ENCODE measurements around the gene ZNHIT1. TPM values are rescaled to one million over a fixed set of nuclear protein-coding genes. Genes with fewer than 3 reads are reported as not detected.
"Not testable (repeated sequence)": the region's sequence is repeated elsewhere in the genome, so short reads cannot be mapped to it uniquely, and the experiment has no call there.

The ZNHIT1 gene
- total RNA-seq, 1 donor from 2014 or later, result 50.1 TPM

DNA sequence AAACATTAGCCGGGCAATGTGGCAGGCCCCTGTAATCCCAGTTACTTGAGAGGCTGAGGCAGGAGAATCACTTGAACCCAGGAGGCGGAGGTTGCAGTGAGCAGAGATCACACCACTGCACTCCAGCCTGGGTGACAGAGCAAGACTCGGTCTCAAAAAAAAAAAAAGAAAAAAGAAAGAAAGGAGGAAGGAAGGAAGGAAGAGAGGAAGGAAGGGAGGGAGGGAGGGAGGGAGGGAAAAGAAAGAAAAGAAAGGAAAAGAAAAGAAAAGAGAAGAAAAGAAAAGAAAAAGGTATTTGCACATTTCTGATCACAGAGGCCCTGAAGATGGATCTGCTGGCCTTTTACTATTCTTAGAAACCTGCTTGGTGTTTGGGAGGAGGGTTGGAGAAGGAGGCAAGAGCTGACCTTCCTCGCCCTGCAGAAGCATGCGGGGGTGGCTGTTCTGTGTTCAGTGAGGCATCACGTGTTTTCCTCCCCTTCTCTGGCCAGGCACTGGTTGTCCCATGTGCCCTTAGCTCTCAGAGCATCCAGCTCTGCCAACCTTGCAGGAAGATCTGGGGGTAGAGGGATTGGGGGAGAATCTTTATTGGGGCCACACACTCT is 46.2 kb downstream of the ZNHIT1 start:
- peak; percentile 81 for DNase-seq (ENCODE audit: low spot score)
- intact Hi-C loops (cut with DNase I), result not testable (repeated sequence)

DNA sequence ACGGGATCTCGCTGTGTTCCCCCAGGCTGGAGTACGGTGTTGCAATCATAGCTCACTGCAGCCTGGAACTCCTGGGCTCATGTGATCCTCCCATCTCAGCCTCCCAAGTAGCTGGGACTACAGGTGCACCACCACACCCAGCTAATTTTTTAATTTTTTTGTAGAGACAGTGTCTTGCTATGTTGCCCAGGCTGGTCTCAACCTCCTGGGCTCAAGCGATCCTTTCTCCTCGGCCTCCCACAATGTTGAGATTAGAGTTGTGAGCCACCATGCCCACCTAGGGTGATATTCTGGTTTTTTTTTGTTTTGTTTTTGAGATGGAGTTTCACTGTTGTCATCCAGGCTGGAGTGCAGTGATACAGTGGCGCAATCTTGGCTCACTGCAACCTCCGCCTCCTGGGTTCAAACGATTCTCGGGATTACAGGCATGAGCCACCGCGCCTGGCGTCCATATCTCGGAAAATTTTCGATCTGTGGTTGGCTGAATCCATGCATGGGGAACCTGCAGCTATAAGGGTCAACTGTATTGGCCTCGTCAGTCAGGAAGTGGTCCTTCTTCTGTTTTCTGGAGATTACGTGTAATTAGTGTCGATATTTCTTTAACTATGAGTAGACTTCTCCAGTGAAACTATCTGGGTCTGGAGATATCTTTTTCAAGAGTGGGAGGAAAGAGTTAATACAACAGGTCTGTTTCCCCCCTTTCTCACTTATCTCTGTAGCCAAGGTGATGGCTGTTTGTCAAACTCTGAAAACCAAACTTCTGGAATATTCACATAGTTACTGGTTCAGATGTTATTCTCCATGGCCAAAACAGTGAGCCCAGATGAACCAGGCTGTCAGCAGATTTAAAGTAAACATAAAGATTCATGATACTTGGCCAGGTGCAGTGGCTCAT is 47.9 kb downstream of the ZNHIT1 start:
- intact Hi-C loops (cut with DNase I), result no loop called here
- no peak for DNase-seq (ENCODE audit: low spot score)

GRCh38 chr7:101269664-101270063 is 51.7 kb downstream of the ZNHIT1 start:
- intact Hi-C loops (cut with DNase I), result no loop called here
- no peak for DNase-seq (ENCODE audit: low spot score)

DNA sequence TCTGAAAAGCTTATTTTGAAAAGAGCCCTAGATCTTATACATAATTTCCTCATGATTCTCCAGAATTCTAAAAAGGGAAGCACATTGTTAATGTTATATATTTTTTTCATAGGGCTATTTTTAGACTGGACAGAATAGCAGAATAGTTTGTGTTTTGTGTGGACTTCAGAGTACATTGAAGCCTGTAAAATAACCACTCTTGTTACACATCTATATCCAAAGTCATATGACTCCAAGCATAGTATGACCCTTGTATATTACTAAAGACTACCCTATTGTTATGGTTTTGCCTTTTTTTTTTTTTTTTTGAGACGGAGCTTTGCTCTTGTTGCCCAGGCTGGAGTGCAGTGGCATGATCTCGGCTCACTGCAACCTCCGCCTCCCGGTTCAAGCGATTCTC is 53.1 kb downstream of the ZNHIT1 start:
- no peak for DNase-seq (ENCODE audit: low spot score)
- intact Hi-C loops (cut with DNase I), result no loop called here

GRCh38 chr7:101273206-101273605 is 55.2 kb downstream of the ZNHIT1 start:
- intact Hi-C loops (cut with DNase I), result no loop called here
- DNase-seq (ENCODE audit: low spot score), result no peak

Other genes with a start within 250 kb of the ZNHIT1 start
- gene MUC12, start 248.6 kb upstream of the ZNHIT1 start, total RNA-seq, result 0.19 TPM
- not detected for gene MUC17, start 198.1 kb upstream of the ZNHIT1 start, total RNA-seq
- gene TRIM56, start 132.7 kb upstream of the ZNHIT1 start, total RNA-seq, result 16.6 TPM
- gene SERPINE1, start 91.1 kb upstream of the ZNHIT1 start, total RNA-seq, result 27.2 TPM
- 12.1 TPM for gene AP1S1, start 63.7 kb upstream of the ZNHIT1 start, total RNA-seq
- 0.08 TPM for gene VGF, start 52.6 kb upstream of the ZNHIT1 start, total RNA-seq
- gene NAT16, start 37.9 kb upstream of the ZNHIT1 start, total RNA-seq, result not detected
- not detected for gene MOGAT3, start 17.1 kb upstream of the ZNHIT1 start, total RNA-seq
- gene PLOD3, start 584 bp upstream of the ZNHIT1 start, total RNA-seq, result 43.9 TPM
- gene CLDN15, start 19.6 kb downstream of the ZNHIT1 start, total RNA-seq, result 2.6 TPM
- gene FIS1, start 26.9 kb downstream of the ZNHIT1 start, total RNA-seq, result 284 TPM
- 24.7 TPM for gene IFT22, start 103.6 kb downstream of the ZNHIT1 start, total RNA-seq
- gene COL26A1, start 144.7 kb downstream of the ZNHIT1 start, total RNA-seq, result not detected

Measured in cardiac septum (tissue), 1 donor.